Measurements from ENCODE around the gene MAP4.

DNA sequence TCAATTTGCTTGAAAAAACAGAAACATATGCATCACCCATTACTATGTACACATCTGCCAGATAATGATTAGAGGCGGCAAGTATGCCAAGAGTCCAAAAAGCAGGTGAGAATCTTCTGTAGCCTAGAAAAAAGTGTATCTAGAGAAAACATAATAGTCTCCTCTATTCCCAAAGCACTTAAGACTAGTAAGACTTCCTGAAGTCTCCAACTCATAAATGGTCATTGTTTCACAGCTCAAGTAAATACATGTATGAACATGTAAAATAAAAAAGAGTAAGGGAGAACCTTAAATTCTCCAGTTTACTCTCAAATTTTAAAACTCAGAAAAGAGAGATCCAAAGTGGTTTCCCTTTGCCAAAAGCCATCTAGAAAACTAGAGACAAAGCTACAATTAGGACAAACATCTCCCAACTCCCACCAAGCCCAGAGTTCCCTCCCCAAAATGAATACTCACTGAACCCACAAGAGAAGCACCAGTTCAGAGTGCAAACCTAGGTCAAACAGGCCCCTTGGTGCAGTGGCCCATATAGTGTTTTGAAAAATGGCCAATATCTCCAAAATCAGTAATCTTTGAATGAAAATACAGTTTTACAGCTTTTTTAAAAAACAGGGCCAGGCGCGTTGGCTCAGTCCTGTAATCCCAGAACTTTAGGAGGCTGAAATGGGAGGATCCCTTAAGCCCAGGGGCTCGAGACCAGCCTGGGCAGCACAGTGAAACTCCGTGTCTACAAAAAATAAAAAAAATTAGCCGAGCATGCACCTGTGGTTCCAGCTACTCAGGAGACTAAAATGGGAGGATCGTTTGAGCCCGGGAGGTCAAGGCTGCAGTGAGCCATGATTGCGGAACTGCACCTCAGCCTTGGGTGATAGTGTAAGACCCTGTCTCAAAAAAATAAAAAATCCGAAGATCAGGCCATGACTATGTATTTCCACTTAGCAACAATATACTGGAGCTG is 11.0 kb upstream of the MAP4 start:
- TF ChIP-seq EZH2 (IDR thresholded peaks at IDR 0.05; ENCODE audit: insufficient read depth, poor library complexity, severe bottlenecking) (no peak), EZH2phosphoT487 (IDR thresholded peaks at IDR 0.05; ENCODE audit: insufficient read depth, low read depth) (no peak)

Measured in GM23248 (cell line).